Liver (tissue), 9 donors: ENCODE measurements around the gene ZBTB18. TPM values are rescaled to one million over a fixed set of nuclear protein-coding genes. Genes with fewer than 3 reads are reported as not detected.

ENCODE experiments used
- DNase-seq: peaks from one replicate; pipeline ENCODE4 v3.0.0-alpha.2; 2017; ENCODE audit warnings: low spot score
- H3K27ac ChIP-seq, 2 donors: one replicate each; pipeline ENCODE4 v1.7.0; 2013; ENCODE audit warnings: inconsistent platforms in 2 of 2, low read length in 2 of 2, control low read depth in 1 of 2, low read depth in 1 of 2, mild to moderate bottlenecking in 1 of 2
- H3K27me3 ChIP-seq, 4 donors: one replicate each; pipeline versions ENCODE4 v1.6.1 to v1.7.0; 2013; ENCODE audit warnings: low read length in 3 of 4, inconsistent platforms in 1 of 4, mild to moderate bottlenecking in 1 of 4, moderate library complexity in 1 of 4; ENCODE audit not compliant: control insufficient read depth in 4 of 4, insufficient read depth in 4 of 4
- H3K36me3 ChIP-seq, 4 donors: one replicate each; pipeline versions ENCODE4 v1.6.1 to v1.7.0; 2013; ENCODE audit warnings: low read length in 3 of 4, mild to moderate bottlenecking in 3 of 4, low read depth in 1 of 4, moderate library complexity in 1 of 4; ENCODE audit not compliant: control insufficient read depth in 4 of 4, insufficient read depth in 3 of 4
- H3K4me1 ChIP-seq, 4 donors: one replicate each; pipeline versions ENCODE4 v1.6.1 to v1.7.0; 2013; ENCODE audit warnings: low read length in 3 of 4, mild to moderate bottlenecking in 3 of 4, moderate library complexity in 1 of 4; ENCODE audit not compliant: control insufficient read depth in 4 of 4, insufficient read depth in 4 of 4
- H3K4me3 ChIP-seq, 3 donors: one replicate each; pipeline versions ENCODE4 v1.6.1 to v1.7.0; 2013; ENCODE audit warnings: low read length in 3 of 3, control low read depth in 1 of 3, low read depth in 1 of 3, mild to moderate bottlenecking in 1 of 3
- H3K9ac ChIP-seq, 2 donors: one replicate each; pipeline ENCODE4 v1.7.0; 2013; ENCODE audit warnings: low read length in 2 of 2, mild to moderate bottlenecking in 2 of 2, moderate library complexity in 2 of 2, control low read depth in 1 of 2, low read depth in 1 of 2
- H3K9me3 ChIP-seq, 4 donors: one replicate each; pipeline versions ENCODE4 v1.6.1 to v1.7.0; 2013; ENCODE audit warnings: low read length in 3 of 4; ENCODE audit not compliant: control insufficient read depth in 4 of 4
- EGR1 ChIP-seq, 2 donors: IDR thresholded peaks; 2 replicates each; pipeline ENCODE4 v1.6.1; 2016 to 2018; ENCODE audit warnings: antibody characterized with exemption in 2 of 2, low read depth in 2 of 2
- FOXA1 ChIP-seq: IDR thresholded peaks from 2 replicates; pipeline ENCODE4 v1.6.1; 2016; ENCODE audit warnings: antibody characterized with exemption
- FOXA2 ChIP-seq: IDR thresholded peaks from 2 replicates; pipeline ENCODE4 v1.6.1; 2016; ENCODE audit warnings: antibody characterized with exemption
- GABPA ChIP-seq, 2 donors: IDR thresholded peaks in 1 of 2; conservative IDR thresholded peaks in 1 of 2; 2 replicates each; pipeline ENCODE4 v1.6.1; 2016; ENCODE audit warnings: antibody characterized with exemption in 2 of 2, mild to moderate bottlenecking in 1 of 2, moderate library complexity in 1 of 2
- HNF4A ChIP-seq, 2 donors: conservative IDR thresholded peaks; 2 replicates each; pipeline ENCODE4 v1.6.1; 2016; ENCODE audit warnings: antibody characterized with exemption in 2 of 2, mild to moderate bottlenecking in 2 of 2
- HNF4G ChIP-seq: IDR thresholded peaks from 2 replicates; pipeline ENCODE4 v1.6.1; 2016; ENCODE audit warnings: antibody characterized with exemption
- JUND ChIP-seq, 2 donors: IDR thresholded peaks; 2 replicates each; pipeline ENCODE4 v1.6.1; 2016; ENCODE audit warnings: antibody characterized with exemption in 2 of 2
- NR2F2 ChIP-seq: IDR thresholded peaks from 2 replicates; pipeline ENCODE4 v1.6.1; 2016; ENCODE audit warnings: antibody characterized with exemption
- RAD21 ChIP-seq, 2 donors: IDR thresholded peaks; 2 replicates each; pipeline ENCODE4 v1.6.1; 2016; ENCODE audit warnings: antibody characterized with exemption in 2 of 2, mild to moderate bottlenecking in 2 of 2
- RXRA ChIP-seq, 2 donors: IDR thresholded peaks; 2 replicates each; pipeline ENCODE4 v1.6.1; 2017 to 2018; ENCODE audit warnings: antibody characterized with exemption in 2 of 2, mild to moderate bottlenecking in 1 of 2
- SP1 ChIP-seq: IDR thresholded peaks from 2 replicates; pipeline ENCODE4 v1.6.1; 2018; ENCODE audit warnings: antibody characterized with exemption, mild to moderate bottlenecking
- TAF1 ChIP-seq: conservative IDR thresholded peaks from 2 replicates; pipeline ENCODE4 v1.6.1; 2016; ENCODE audit warnings: antibody characterized with exemption, mild to moderate bottlenecking
- YY1 ChIP-seq: IDR thresholded peaks from 2 replicates; pipeline ENCODE4 v1.6.1; 2016; ENCODE audit warnings: antibody characterized with exemption, mild to moderate bottlenecking
- WGBS: extraction: QIAGEN DNeasy Blood & Tissue Kit; methylation state at CpG from one replicate; pipeline ENCODE4 v1.1.7; 2013; 5-methylcytosine and 5-hydroxymethylcytosine counted together
- polyA plus RNA-seq, 2 donors: library from polyadenylated mRNA; stranded (reverse) in 1 of 2; unstranded in 1 of 2; fragments of 200-250 nt in 1 of 2; fragments of >200 nt in 1 of 2; fragmentation: Nextera tagmentation in 1 of 2; extraction: Ambion mirVana in 1 of 2; gene quantifications; one replicate each; pipeline versions ENCODE4 v1.2.1 to v1.2.3, GENCODE V29; 2013 to 2015
- total RNA-seq, 2 donors: library from RNA; depleted of rRNA; stranded (reverse); fragments of >200 nt; gene quantifications; one replicate each; pipeline ENCODE4 v1.2.3, GENCODE V29; 2014
- TF ChIP-seq, protein P1 (sequence below): fragments of 150-350 bp; IDR thresholded peaks from 2 replicates; pipeline ENCODE4 v1.5.1; 2017; ENCODE audit warnings: improper control_type of control experiment, low read depth, low read length; ENCODE audit not compliant: missing input control
- TF ChIP-seq, protein P2 (sequence below): IDR thresholded peaks from 2 replicates; pipeline ENCODE4 v1.6.1; 2016; ENCODE audit warnings: antibody characterized with exemption
- TF ChIP-seq, protein P3 (sequence below): IDR thresholded peaks from 2 replicates; pipeline ENCODE4 v1.6.1; 2016; ENCODE audit warnings: antibody characterized with exemption
- TF ChIP-seq, protein P4 (sequence below): IDR thresholded peaks from 2 replicates; pipeline ENCODE4 v1.6.1; 2016; ENCODE audit warnings: antibody characterized with exemption
- TF ChIP-seq, protein P5 (sequence below): IDR thresholded peaks from 2 replicates; pipeline ENCODE4 v1.6.1; 2016; ENCODE audit warnings: antibody characterized with exemption, mild to moderate bottlenecking
- donor health status: healthy.
- donor health status: healthy.
- donor health status: healthy.
- donor health status: healthy.
- donor health status: healthy.

The ZBTB18 gene
- total and polyA plus RNA-seq, 4 donors, result 1.2 to 18.3 (median 5.7) TPM

DNA sequence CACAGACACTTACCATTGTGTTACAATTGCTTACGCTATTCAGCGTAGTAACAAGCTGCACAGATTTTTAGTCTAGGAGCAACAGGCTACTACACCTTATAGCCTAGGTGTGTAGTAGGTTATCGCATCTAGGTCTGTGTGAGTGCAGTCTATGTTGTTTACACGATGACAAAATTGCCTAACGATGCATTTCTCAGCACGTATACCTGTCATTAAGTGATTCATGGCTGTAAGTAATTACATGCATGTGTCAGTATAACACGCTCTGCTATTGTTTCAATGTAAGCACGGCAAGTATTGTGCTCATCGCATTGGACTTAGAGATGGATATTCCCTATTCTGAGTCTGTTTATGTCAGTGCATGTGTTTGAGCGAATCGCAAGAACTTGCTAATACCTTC lies 15.7 kb upstream of the ZBTB18 start:
- no peak for DNase-seq
- H3K4me1 ChIP-seq, result no peaks in the 10 kb centered on the region
- 96% methylated on average over 11 of the region's 11 CpGs for WGBS
- TF ChIP-seq, protein P1, sequence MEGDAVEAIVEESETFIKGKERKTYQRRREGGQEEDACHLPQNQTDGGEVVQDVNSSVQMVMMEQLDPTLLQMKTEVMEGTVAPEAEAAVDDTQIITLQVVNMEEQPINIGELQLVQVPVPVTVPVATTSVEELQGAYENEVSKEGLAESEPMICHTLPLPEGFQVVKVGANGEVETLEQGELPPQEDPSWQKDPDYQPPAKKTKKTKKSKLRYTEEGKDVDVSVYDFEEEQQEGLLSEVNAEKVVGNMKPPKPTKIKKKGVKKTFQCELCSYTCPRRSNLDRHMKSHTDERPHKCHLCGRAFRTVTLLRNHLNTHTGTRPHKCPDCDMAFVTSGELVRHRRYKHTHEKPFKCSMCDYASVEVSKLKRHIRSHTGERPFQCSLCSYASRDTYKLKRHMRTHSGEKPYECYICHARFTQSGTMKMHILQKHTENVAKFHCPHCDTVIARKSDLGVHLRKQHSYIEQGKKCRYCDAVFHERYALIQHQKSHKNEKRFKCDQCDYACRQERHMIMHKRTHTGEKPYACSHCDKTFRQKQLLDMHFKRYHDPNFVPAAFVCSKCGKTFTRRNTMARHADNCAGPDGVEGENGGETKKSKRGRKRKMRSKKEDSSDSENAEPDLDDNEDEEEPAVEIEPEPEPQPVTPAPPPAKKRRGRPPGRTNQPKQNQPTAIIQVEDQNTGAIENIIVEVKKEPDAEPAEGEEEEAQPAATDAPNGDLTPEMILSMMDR, result no peak
- TF ChIP-seq HNF4A (conservative IDR thresholded peaks at IDR 0.05), result no peak
- TF ChIP-seq, protein P2, sequence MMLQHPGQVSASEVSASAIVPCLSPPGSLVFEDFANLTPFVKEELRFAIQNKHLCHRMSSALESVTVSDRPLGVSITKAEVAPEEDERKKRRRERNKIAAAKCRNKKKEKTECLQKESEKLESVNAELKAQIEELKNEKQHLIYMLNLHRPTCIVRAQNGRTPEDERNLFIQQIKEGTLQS, result no peak
- TF ChIP-seq HNF4G, result no peak
- TF ChIP-seq TAF1, result no peak
- no peak for TF ChIP-seq EGR1 (IDR thresholded peaks at IDR 0.05; ENCODE audit: low read depth in 2 of 2)
- TF ChIP-seq, protein P3, sequence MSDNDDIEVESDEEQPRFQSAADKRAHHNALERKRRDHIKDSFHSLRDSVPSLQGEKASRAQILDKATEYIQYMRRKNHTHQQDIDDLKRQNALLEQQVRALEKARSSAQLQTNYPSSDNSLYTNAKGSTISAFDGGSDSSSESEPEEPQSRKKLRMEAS, result no peak
- TF ChIP-seq FOXA2, result no peak
- TF ChIP-seq GABPA (IDR thresholded peaks at IDR 0.05 in 1 of 2, conservative IDR thresholded peaks at IDR 0.05 in 1 of 2), result no peak
- no peak for TF ChIP-seq NR2F2
- TF ChIP-seq FOXA1, result no peak
- no peak for TF ChIP-seq JUND (IDR thresholded peaks at IDR 0.05)
- TF ChIP-seq RAD21 (IDR thresholded peaks at IDR 0.05), result no peak
- TF ChIP-seq, protein P4, sequence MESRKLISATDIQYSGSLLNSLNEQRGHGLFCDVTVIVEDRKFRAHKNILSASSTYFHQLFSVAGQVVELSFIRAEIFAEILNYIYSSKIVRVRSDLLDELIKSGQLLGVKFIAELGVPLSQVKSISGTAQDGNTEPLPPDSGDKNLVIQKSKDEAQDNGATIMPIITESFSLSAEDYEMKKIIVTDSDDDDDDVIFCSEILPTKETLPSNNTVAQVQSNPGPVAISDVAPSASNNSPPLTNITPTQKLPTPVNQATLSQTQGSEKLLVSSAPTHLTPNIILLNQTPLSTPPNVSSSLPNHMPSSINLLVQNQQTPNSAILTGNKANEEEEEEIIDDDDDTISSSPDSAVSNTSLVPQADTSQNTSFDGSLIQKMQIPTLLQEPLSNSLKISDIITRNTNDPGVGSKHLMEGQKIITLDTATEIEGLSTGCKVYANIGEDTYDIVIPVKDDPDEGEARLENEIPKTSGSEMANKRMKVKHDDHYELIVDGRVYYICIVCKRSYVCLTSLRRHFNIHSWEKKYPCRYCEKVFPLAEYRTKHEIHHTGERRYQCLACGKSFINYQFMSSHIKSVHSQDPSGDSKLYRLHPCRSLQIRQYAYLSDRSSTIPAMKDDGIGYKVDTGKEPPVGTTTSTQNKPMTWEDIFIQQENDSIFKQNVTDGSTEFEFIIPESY, result no peak
- TF ChIP-seq RXRA (IDR thresholded peaks at IDR 0.05), result no peak
- no peak for TF ChIP-seq YY1
- TF ChIP-seq, protein P5, sequence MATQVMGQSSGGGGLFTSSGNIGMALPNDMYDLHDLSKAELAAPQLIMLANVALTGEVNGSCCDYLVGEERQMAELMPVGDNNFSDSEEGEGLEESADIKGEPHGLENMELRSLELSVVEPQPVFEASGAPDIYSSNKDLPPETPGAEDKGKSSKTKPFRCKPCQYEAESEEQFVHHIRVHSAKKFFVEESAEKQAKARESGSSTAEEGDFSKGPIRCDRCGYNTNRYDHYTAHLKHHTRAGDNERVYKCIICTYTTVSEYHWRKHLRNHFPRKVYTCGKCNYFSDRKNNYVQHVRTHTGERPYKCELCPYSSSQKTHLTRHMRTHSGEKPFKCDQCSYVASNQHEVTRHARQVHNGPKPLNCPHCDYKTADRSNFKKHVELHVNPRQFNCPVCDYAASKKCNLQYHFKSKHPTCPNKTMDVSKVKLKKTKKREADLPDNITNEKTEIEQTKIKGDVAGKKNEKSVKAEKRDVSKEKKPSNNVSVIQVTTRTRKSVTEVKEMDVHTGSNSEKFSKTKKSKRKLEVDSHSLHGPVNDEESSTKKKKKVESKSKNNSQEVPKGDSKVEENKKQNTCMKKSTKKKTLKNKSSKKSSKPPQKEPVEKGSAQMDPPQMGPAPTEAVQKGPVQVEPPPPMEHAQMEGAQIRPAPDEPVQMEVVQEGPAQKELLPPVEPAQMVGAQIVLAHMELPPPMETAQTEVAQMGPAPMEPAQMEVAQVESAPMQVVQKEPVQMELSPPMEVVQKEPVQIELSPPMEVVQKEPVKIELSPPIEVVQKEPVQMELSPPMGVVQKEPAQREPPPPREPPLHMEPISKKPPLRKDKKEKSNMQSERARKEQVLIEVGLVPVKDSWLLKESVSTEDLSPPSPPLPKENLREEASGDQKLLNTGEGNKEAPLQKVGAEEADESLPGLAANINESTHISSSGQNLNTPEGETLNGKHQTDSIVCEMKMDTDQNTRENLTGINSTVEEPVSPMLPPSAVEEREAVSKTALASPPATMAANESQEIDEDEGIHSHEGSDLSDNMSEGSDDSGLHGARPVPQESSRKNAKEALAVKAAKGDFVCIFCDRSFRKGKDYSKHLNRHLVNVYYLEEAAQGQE, result no peak
- TF ChIP-seq SP1, result no peak
- no peaks in the 10 kb centered on the region for H3K27me3 ChIP-seq
- H3K4me3 ChIP-seq, result no peak overlapping the region
- no peaks in the 10 kb centered on the region for H3K9me3 ChIP-seq
- no peaks in the 10 kb centered on the region for H3K36me3 ChIP-seq
- no peak overlapping the region for H3K27ac ChIP-seq
- H3K9ac ChIP-seq, result no peak overlapping the region
